KBM-7 (cell line): Measurements from ENCODE around the gene LHX3.
A peak's percentile ranks its signal among the peaks of the same experiment; 100 is the strongest.

Source experiments
- DNase-seq: peaks from one replicate; pipeline ENCODE4 v3.0.0-alpha.2; 2015
- in situ Hi-C: fragments of 300-500 bp; cut with MboI; formaldehyde crosslinking; loops from 2 replicates; pipeline ENCODE4 v1.14.3; 2020; ENCODE audit warnings: low sequenced_read_pairs, low pct_unique_long_range_greater_than_20kb, mixed read lengths

Gene LHX3

DNA sequence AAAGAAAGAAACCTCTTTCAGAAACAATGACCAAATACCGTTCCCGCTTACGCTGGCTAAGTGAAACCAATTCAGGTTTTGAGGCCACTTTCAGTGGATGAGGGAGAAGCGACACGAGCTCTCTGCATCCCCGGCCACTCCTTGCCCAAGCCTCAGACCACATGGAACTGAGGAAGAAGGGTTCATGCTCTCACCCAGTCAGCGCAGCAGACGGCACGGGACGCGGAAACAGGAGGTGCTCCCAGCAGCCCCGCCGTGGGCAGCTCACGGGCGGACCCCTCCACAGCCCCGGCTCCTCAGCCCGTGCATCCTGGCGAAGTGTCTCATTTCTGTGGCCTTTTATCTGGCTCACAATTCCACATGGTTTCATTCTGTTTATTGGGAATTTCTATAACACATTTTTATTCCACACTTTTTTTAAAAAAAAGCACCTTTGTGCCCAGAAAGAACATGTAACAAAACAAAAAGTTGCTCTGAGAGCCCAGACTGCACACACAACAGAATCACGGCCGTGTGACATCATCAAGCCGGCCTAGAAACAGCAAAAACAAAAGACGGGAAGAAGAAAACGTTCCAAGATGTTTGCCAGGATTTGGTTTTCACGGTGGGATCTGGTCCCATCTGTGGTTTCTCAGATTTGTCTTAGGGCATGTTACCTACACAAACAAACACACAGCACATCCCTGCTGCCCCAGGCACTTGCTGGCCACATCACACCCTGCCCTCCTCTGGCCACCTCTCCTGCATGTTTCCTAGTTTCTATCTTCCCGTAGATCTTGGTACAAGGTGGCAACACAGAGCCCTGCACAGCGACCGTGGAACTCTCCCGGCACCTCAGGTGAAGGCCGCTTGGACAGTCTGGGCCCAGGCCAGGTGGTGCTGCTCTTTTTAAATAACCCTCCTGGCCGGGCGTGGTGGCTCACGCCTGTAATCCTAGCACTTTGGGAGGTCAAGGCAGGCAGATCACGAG, 24.5 kb upstream of the LHX3 start:
- DNase-seq = no peak
- in situ Hi-C loops = no loop called here

DNA sequence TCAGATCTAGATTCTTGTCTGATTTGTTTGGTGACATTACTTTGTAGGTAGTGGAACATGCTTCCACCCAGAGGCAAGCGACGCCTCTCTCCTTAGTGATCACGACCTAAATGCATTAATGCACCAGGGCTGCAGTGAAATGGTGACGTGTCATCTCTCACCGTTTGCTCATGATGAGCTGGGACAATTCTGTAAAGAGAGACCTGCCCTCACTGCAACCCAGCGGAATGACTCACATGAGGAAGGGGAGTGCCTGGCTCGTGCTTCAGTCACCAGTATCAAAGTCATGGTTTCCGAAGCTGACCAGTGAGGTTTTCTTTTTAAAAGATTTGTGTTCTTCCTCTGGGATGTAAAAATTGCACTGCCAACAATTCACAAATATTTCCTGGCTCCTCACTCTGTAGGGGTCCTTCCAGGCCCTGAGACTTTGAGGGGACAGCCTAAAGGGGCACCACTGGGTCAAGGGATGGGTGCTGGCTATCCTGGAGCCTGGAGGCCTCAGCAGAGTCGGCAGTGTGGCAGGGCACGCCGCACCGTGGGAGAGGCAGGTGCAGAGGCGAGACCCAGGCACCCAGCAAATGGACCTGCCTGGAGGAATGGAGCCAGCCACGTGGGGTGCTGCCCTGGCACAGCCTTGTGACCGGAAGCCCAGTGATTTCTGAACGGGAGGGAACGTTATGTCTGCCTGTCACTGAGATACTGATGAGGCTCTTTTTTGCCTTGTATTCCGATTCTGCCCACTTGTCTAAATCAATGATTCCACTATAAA, 23.4 kb upstream of the LHX3 start:
- in situ Hi-C loops = no loop called here
- no peak for DNase-seq

DNA sequence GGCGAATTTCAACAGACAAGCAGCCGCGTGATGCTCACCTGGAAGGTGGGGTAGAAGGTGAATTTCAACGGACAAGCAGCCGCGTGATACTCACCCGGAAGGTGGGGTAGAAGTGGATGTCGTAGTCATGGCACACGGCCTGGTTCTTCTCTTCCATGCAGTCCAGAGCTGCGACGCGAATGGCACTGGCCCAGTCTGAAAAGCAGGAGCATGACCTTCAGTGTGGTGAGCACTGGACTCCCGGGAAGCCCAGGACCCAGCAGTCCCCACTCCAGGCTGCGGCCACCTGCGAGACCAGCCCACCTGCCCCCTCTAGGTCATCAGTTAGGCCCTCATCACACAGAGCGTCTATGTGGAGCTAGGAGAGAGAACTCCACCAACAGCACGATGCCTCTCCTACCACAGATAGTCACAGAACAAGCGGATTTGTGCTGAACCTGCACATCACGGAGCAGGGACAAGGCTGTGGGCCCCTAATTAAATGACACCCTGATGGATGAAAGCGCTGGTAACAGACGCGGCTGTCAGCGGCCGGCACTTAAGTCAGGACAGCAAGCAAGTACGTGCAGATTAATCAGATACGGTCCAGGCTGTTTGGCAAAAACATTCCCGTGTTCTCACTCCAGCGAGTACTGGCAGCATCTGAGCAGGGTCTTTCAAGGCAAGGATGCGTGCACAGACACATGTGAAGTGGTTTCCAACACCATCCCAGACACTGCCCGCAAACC, 21.9 kb upstream of the LHX3 start:
- in situ Hi-C loops = no loop called here

DNA sequence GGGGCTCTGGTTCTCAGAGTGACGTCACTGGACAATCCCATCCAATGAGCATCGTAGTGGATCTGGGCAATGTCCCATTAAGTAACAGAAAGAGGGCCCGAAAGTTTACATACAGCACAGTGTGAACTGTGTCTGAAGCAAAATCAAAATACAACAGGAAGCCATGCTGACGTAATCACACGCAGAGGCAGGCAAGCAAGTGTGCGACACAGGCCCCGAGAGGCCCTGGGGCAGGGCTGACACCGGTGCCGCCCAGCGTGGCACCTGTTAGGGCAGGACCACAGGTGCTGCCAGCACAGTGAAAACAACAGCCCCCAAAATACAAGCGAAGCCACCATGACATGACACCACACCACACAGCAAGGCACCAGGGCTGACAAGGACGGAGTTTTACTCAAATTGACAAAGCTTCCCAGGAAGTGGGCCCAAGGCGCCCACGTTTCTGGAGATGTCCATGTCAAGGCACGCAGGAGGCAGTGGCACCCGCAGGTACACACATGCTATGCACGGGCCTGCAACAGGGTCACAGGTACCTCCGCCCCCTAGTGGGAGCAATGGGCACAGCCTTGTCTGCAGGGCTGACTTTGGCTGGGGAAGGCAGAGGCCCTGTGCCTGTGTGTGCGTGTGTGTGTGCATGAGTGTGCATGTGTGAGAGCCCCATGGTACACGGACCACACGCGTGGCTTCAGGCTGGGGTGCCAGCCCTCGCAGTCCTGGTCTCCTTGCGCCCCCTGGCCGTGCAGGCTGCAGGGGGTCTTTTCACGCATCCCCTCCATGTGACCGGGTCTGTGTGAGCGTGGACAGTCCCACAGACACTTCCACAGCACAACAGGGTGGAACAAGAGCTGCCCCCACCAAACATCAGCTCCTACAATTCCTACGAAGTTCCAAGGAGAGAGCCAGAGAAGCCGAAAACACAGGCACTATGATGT, 21.1 kb upstream of the LHX3 start:
- DNase-seq = peak; percentile 61
- in situ Hi-C loops = no loop called here

More for the DNA sequence above, 21.9 kb upstream of the LHX3 start:
- no peak for DNase-seq

DNA sequence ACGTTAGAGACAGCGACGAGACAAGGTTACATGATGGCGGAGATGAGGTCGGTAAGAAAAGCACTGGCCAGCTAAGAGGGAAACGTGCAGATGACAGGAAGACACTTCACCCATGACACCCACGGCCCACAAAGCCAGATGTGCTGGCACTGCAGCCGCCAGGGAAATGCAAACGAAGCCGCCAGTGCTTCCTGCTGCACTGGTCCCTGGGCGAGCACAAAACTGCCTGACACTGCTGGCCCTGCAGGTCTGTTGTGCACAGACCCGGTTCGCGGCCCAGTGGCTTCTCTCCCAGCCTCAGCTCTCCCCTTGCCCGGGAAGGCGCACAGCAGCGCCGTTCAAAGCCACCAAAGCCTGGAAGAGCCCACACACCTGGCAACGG, 20.4 kb upstream of the LHX3 start:
- in situ Hi-C loops = no loop called here
- no peak for DNase-seq

DNA sequence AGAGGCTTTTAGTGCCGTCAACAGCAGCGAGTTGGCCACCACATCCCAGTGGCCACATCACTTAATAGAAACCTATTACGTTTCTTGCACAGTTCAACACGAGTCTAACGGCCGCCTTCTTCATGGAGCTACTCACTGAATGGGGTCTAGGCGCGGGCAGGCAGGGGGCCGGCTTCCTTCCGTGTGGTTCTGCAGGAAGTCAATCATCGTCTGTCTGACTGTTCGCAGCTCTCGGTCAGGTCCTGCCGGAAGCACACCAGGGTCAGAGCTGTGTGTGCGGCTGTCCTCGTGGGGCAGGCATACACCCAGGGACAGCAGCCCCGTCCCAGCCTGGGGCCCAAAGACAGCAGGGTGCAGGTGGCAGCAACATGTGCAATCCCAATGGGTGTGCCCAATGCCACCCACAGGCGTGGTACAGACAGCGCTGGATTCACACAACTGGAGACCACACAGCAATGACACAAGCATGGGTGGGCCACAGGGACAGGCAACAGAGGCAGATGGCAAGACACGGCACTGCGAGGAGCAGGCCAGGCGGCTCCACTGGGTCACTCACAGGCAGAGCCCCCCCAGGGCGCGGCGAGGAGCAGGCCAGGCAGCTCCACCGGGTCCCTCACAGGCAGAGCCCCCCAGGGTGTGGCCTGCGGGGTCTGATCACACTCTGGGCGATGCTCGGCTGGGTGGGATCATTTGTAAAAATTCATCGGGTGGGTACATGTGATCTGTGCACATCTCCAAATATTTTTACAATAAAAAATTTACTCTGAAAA, 19.1 kb upstream of the LHX3 start:
- in situ Hi-C loops = no loop called here
- no peak for DNase-seq

DNA sequence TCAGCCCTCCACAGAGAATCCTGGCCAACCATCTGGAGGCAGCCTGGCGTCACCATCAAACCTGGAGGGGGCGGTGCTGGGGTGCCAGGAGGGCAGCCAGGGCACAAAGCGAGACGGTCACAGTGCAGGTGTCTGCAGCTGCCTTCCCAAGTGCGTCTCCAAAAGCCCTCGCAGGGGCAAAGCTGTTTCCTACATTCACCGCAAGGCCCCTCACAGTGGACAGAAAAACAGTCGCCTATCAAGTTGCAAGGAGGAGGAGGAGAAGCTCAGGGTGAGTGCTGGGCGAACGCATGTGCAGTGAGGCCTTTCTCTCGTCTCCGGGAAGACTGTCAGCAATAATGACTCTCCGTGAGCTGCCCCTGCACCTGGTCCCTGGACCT, 18.0 kb upstream of the LHX3 start:
- in situ Hi-C loops = no loop called here
- DNase-seq = no peak

DNA sequence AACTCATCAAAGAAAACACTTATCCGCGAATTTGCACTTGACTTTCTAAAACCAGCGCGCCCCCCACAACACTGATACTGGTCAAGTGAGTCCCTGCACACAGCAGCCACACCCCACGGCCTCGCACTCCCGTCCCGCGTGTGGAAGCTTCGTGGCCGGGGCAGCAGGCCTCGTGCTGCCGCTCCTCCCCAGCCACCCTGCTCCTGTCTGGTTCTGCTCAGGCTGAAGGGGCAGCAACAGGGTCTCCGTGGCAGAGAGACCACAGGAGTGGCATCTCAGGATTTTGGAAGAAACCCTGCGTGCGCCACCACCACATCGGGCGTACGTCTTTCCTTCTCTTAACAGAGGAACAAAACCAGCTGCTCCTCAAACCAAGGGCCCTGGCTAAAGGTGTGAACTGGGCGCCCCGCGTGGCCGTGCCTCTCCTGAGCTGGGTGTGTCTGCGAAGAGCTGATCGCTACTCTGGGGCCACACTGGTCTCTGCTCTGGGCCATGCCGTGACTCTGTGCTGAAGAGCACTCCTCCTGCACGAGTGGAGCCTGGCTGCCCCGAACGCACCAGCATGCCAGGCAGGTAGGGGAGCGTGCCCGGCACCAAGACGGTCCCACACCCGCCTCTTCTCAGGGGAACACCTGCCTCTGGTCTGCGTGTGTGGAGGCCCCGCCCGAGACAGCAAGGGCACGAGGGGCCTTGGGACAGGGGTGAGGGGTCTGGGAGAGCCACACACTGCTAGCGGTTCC, 17.4 kb upstream of the LHX3 start:
- no peak for DNase-seq
- in situ Hi-C loops = no loop called here

DNA sequence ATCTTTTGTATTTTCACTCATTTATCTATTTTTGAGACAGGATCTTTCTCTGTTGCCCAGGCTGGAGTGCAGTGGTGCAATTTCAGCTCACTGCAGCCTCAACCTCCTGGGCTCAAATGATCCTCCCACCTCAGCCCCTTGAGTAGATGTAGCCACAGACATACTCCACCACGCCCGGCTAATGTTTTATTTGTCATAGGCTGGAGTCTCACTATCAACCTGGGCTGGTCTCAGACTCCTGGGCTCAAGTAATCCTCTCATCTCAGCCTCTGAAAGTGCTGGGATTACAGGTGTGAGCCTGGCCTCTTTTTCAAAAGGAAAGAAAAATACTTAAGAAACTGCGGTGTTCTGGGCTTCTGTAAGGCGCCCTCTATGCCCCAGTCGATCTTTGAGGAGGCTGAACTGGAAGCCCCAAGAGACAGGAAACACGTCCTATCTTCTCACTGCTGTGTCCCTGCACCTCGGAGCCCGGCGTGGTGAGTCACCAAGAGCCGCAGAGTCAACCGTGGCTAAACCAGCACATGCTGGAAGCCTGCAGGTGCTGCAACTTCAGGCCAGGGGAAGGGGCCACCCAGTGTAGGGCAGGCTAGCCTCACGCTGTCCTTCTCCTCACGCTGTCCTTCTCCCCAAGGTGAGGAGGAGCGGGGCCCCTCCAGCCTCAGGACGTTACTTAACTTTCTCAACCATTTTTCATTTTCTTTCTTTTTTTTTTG, 15.2 kb upstream of the LHX3 start:
- no peak for DNase-seq
- in situ Hi-C loops = no loop called here

DNA sequence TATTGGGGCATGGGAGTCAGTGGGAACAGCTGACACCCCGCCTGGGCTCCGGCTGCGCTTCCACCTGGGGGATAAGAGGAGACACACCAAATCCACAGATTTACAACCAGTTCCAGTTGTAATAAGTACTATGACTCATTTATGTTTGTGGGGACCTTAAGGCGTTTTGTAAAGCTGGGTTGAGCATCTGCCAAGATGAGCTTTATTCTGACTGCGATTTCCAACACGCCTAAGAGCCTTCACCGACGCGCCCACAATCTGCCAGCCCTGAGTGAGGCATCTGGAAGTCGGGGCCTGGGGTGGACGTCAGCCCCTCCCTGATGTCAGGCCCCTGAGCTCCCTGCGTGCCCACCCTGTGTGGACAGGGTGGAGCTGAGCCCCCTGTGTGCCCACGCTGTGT, 14.3 kb upstream of the LHX3 start:
- DNase-seq = no peak
- in situ Hi-C loops = no loop called here

DNA sequence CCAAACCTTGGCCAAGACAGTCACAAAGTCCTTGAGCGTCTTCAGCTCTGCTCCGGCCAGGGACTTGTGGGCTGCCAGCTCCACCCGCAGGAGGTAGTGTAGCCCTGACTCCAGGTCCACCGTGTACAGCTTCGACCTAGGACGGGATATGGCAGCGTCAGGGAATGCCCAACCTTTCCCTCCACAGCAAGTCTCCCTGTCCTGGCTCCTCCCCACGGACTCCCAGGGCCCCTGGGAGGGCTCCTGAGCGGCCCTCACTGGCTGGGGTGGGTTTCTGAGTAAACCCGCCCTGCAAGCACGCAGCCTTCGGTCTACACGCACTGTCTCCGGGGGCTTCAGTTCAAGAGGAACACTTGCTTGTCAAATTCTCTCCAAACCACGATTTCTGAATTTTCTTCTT, 13.7 kb upstream of the LHX3 start:
- no peak for DNase-seq
- in situ Hi-C loops = no loop called here

DNA sequence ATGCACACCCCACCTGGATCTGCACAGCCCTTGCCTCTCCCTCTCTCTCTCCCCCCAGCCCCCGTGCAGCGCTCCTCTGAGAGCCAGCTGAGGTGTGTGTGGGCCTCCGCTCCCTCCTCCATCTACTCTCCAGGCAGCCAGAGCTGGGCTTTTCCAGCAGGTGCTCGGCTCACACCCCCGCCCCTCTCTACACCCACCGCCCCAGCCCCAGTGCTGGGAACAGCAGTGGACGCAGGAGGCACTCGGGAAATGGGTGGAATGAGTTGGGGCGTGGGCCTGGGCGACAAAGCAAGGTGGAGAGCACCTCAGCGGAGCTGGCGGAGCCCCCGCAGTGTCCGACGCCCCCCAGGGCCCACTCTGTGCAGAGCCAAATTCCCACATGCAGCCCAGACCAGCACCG, 13.3 kb upstream of the LHX3 start:
- no peak for DNase-seq
- in situ Hi-C loops = no loop called here

DNA sequence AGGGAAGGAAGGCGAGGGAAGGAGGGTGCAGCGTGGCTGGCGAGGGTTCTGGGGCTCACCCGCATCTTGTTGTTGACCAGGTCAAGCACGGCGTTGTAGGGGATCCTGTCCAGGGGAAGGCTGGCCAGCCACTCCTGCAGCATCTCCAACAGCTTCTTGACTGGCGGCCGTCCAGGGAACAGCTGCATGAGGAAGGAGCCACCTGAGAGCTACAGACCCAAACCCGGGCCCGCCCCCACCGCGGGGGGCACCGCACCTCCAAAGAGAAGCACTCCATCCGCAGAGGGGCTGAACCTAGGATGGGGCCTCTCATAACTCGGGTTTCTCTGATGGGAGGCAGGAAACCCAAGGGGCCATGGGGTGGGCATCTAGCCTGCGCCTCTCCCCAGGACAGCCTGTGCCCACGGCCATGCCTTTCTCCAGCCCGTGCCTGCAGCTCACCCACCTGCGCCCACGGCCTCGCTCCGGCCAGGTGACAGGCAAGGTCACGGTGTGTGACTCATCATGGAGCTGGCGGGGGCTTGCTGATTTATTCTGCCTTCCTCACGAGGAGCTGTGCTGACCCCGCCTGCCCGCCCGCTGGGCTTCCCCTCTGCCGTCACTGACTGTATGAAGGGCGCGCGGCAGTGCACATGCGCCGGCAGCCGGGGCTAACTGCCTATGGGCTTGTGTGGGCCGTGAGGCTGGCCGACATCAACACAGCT, 11.8 kb upstream of the LHX3 start:
- in situ Hi-C loops = no loop called here
- DNase-seq = no peak

DNA sequence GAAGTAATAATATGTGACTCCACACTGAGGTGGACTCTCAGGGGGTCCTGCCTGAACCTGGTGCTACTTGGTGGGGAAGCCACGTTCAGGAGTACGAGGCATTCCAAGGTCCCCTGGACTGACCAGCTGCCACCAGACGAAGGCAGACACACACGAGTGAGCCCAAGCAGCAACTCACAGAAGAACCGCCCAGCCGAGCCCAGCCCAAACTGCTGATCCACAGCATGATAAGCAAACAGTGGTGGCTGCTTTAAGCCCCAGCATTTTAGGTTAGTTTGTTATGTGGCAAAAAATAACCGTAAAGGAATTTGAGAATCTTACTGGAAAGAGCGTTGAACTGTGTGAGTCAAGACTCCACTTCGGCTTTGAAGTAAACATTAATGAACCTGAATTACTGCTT, 8.8 kb upstream of the LHX3 start:
- in situ Hi-C loops = no loop called here
- no peak for DNase-seq

DNA sequence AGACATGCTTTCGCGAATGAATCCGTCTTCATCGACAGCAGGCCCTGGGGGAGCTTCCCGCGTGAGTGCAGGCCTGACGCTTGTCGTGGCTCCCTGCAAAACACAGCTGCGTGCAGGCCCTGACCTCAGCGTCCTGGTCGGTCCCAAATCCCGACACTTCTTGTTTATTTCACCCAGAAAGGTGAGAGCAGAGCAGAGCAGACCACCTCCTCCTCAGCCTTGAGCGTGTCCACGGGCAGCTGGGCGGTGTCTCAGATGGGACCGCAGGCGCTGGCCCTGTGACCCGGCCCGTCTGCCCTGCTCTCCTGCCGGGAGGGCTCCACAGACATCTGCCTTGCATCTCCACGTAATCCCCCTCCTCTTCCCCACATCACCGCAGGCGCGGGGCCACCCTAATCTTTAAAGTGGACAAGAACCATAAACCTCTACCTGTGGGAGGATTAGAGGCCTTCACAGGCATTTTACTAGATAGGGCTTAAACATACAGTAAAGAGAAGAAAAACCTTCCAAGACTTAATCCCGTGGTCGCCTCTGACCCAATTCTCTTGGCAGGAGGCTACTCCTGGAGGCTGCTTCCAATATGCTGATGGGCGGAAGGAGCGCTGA, 7.5 kb upstream of the LHX3 start:
- no peak for DNase-seq
- in situ Hi-C loops = no loop called here
